GM19467 (cell line): ENCODE data around the gene PPP1R14B.

Experiments used
- ATAC-seq: cut with Tn5 transposase; IDR thresholded peaks from one replicate; pipeline ENCODE4 v1.9.1; 2021; ENCODE audit warnings: mild to moderate bottlenecking, moderate library complexity; ENCODE audit not compliant: unreplicated experiment

Gene PPP1R14B

DNA sequence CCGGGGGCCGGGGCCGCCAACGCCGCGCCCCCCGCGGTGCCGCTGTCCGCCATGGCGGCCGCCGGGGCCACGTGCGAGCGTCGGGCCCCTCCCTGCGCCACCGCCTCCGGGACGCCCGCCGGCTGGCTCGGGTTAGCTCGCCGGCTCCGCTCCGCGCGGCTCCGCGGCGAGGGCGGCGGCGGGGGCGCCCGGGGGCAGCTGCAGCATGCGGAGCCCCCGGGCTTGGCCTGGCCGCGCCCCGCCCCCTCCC, 197 bp downstream of the PPP1R14B start:
- ATAC-seq, result peak; percentile 9

GRCh38 chr11:64245797-64246620, 734 bp downstream of the PPP1R14B start:
- no peak for ATAC-seq

DNA sequence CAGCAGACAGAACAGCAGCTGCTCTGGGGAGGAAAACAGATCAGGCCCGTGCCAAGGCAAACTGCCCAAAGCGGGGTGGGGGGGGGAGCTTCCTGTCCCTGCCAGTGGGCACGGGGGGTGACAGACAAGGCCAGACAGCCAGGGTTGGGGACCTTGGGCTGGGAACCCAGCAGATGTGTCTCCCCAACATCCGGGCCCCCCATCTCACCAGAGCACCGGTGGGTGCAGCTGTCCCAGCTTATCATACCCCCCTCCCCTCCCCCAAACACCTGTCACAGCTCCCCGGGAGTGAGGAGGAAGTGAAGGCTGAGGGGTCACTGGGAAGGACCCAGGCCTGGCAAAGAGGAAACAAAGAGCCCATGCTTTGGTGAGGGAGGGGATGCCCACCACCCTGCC, 1.3 kb downstream of the PPP1R14B start:
- ATAC-seq, result no peak

- ATAC-seq, result no peak
Observed at GRCh38 chr11:64244966-64245365, 1.8 kb downstream of the PPP1R14B start.

DNA sequence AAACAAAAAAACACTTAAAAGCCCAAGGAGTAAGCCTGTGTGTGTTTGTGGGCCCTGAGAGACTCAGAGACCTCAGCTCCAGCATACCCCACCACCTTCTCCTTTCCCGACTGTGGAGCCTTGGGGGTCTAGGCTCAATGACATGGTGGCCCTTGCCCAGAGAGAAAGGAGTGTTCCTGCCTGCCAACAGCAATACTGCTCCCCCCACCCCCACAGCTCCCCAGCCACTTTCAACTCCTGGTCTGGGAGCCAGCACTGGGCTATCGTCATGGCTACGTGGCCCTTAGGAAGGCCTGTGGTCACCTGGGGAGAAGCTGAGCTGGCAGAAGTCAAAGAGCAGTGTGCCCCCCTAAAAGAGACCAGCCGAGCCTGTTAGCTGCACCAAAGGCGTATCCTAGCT, 2.6 kb downstream of the PPP1R14B start:
- ATAC-seq, result no peak

- ATAC-seq, result no peak
Observed at GRCh38 chr11:64243236-64243854, 3.4 kb downstream of the PPP1R14B start.

GRCh38 chr11:64241491-64242374, 5.0 kb downstream of the PPP1R14B start:
- peak; percentile 56 for ATAC-seq

DNA sequence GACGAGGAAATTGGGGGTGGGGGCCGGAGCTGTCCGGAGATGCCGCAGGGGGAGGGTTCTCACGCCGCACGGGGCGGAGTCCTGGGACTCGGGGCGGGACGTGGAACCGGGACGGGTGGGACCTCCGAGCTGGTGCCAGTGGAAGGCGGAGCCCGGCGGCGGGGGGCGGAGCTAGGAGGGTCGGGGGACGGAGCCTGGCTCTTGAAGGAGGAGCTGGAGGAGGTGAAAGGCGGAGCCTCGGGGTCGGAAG, 5.6 kb downstream of the PPP1R14B start:
- ATAC-seq, result peak; percentile 57

DNA sequence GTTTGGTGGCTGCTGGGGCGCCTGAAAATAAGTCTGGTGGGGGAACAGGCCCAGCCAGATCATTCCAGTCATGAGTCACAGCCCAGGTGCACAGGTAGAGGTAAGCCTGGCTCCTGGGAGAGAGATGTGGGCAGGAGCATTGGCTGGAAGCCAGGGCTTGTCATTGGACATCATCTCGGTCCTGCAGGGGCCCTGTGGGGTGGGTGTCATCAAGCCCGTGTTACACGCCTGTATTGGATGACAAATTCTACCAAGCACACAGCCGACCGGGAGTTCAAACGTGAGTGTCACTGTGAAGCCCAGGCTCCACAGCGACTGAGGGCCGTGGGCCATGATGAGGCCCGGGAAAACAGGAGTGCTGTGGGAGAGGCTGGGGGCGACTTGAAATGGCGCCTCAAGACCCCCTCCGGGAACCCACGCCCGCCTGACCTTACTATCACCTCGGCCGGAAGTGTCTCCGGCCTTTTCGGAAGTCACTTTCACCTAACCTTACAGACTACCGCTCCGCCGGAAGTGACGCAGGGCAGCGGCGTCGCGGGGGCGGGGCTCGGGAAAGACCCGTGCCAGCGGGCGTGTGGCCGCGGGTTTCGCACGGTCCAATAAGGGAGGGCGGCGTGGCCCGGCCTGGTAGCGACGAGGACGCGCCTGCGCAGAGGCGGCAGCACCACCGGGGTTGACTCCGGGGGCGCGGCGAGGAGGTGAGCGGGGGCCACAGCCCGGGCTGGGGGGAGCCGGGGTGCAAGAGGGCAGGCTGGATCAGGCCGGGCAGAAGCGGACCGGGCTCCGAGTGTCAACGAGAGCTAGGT, 6.1 kb downstream of the PPP1R14B start, which contains the start of gene FKBP2:
TSS of gene FKBP2 (plus strand) at position 661 of the 806 bp plus-strand sequence. CDS start 1,293 bp downstream, outside the sequence.
- peak; percentile 53 for ATAC-seq

DNA sequence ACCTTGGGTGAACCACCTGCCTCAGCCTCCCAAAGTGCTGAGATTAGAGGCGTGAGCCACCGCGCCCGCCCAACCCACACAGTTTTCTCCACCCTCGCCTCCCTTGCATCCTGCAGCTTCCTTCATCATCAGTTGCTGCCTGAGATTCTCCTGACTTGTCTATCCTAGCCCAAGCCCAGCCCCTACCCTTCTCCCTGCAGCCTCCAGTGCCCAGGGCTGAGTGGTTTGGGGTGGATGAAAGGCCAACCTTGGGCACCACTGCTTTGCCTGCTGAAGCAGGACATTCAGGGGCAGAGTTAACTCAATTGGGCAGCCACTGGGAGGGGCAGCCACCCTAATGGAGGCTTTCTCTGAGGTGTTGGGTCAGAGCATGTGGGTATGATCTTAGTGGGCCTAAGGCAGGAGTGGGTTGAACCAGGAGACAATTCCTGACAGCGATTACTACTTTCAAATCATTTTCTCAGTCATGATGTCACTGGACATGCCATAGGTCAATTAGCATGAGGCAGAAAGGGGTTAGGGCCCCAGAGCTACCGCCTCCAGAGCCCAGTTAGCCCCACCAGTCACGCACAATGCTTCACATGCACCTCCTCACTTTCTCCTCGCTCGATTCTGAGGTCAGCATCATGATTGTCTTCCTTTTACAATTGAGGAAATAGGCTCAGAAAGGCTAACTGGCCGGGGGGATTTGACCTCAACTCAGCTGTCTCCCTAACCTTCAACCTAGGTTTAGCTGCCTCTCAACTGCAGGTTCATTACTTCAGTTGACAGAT, 6.9 kb downstream of the PPP1R14B start:
- no peak for ATAC-seq

DNA sequence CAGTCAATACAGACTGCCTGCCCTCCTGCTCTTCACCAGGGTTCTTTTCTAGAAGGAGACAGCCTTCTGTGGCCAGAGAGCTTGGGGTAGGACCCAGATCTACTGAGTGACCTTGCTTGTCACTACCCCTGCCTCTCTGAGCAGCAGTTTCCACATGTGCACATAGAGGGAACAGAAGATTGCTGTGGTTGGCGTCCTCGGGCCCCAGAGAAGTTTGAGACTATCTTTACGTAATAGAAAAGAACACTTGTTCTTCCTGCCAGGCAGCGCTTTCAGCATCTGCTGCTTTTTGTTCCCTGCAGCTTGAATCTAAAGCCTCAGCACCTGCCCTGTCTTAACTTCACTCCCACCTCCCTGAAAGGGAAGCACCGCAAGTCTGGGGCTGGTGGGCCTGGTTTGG, 7.7 kb downstream of the PPP1R14B start:
- no peak for ATAC-seq

GRCh38 chr11:64238076-64238475, 8.7 kb downstream of the PPP1R14B start:
- ATAC-seq, result no peak

DNA sequence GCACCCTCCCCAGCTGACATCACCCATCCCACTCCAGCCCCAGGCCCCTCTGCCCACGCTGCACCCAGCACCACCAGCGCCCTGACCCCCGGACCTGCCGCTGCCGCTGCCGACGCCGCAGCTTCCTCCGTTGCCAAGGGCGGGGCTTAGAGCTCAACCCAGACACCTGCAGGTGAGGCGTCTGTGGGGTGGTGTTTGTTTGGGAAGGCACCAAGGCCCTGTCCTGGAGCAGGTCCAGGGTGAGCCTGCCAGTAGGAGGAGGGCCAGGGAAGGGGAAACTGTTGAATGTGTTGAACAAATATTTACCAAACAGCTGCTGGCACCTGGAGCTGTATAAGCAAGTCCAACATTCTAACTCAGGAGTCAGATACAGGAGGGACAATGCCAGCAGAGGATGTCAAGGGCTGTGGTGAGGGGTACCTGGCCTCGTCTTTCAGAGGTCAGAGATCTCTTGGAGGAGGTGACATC, 9.2 kb downstream of the PPP1R14B start:
- ATAC-seq, result no peak

GRCh38 chr11:64235437-64236161, 11.1 kb downstream of the PPP1R14B start:
- ATAC-seq, result no peak

DNA sequence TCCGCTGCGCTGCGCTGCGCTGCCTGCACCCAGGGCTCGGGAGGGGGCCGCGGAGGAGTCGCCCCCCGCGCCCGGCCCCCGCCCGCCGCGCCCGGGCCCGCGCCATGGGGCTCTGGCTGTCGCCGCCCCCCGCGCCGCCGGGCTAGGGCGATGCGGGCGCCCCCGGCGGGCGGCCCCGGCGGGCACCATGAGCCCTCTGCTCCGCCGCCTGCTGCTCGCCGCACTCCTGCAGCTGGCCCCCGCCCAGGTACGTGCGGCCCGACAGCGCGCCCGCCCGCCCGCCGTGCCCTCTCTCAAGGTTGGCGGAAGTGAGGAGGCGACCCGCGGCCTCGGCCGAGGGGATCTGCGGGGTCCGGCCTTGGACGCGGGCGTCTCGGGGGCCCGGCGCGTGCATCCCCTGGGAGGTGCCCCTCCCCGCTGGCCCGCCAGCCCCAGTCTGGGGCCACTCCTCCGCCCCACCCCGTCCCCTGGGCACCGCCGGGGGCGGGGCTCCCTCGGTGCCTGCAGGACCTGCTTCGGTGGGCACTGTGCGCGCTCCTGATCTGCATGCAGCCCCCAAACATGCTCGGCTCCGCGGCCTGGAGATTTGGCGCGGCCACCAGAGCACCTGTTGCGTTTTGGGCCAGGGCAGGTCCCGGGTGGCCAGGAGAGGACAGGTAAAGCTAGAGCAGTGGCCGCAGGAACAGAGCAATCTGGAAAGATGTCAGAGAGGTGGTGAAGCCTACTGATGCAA, 11.9 kb downstream of the PPP1R14B start:
- no peak for ATAC-seq

DNA sequence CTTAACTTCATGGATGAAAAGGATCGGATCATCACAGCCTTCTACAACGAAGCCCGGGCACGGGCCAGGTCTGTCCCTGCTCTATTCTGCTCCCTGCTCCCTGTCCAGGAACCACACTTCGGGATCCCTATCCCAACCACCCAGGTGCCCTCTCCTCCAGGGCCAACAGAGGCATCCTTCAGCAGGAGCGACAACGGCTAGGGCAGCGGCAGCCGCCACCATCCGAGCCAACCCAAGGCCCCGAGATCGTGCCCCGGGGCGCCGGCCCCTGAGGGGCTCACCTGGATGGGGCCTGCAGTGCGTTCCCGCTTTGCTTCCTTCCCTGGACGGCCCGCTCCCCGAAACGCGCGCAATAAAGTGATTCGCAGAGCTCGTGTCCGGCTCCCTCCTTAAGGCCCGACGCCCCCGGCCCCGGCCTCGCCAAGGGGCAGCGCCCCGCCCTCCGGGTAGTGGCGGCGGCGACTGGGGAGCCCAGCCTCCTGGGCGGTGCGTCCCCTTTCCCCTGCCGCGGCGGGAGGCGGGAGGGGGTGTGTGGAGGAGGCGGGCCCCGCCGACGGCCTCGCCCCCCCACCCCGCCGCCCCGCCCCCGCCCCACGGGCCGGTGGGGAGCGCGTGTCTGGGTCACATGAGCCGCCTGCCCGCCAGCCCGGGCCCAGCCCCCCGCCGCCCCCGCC, 12.7 kb downstream of the PPP1R14B start, which contains the start of gene VEGFB:
TSS of gene VEGFB (plus strand) at position 672 of the 674 bp plus-strand sequence. CDS start 250 bp downstream, outside the sequence.
- ATAC-seq, result no peak

- no peak for ATAC-seq
Observed at GRCh38 chr11:64232967-64233315, 13.8 kb downstream of the PPP1R14B start.
